IMR-90 (cell line): ENCODE data around the gene SNTG2. TPM values are rescaled to one million over a fixed set of nuclear protein-coding genes. Genes with fewer than 3 reads are reported as not detected.

ENCODE experiments used
- ATAC-seq: fragments of 200-7000 bp; cut with Tn5 transposase; 2 replicates; pipeline ENCODE4 v1.9.1; 2020; ENCODE audit warnings: low read depth, mild to moderate bottlenecking, moderate library complexity
- BruUV-seq: library from RNA; stranded (reverse); fragments of 400-500 nt; replicated peaks from 2 replicates; lab custom pipeline; 2021; lab: Mats Ljungman, UMichigan
- CTCF ChIA-PET: fragments of 300-600 bp; formaldehyde crosslinking; extraction: SDS; loops from one replicate; lab custom pipeline; 2021; ENCODE audit warnings: antibody characterized with exemption; lab: Yijun Ruan, JAX
- POLR2A ChIA-PET: fragments of 300-600 bp; sonication (Branson Sonifier 250); formaldehyde crosslinking; loops from one replicate; lab custom pipeline; 2022; ENCODE audit warnings: antibody characterized with exemption; ENCODE audit not compliant: unreplicated experiment; lab: Charles Lee
- DNase-seq: peaks from one replicate; pipeline ENCODE4 v3.0.0; 2013
- H2AFZ ChIP-seq: replicated peaks from 2 replicates; pipeline ENCODE3; 2013; ENCODE audit warnings: low read length, mild to moderate bottlenecking; ENCODE audit not compliant: poor library complexity
- H2AK5ac ChIP-seq: 2 replicates; pipeline ENCODE4 v1.6.1; 2013; ENCODE audit warnings: low read depth, low read length, inconsistent platforms
- H2AK9ac ChIP-seq: replicated peaks from 2 replicates; pipeline ENCODE3; 2013; ENCODE audit warnings: mild to moderate bottlenecking, low read depth, low read length, moderate library complexity; ENCODE audit not compliant: poor library complexity
- H2BK120ac ChIP-seq: 2 replicates; pipeline ENCODE4 v1.6.1; 2013; ENCODE audit warnings: low read depth, low read length, inconsistent platforms
- H2BK15ac ChIP-seq: 3 replicates; pipeline ENCODE4 v1.6.1; 2013; ENCODE audit warnings: low read depth, low read length, inconsistent platforms
- H2BK20ac ChIP-seq: 2 replicates; pipeline ENCODE4 v1.6.1; 2013; ENCODE audit warnings: low read depth, mild to moderate bottlenecking, inconsistent platforms, low read length, moderate library complexity
- H2BK5ac ChIP-seq: 2 replicates; pipeline ENCODE4 v1.6.1; 2013; ENCODE audit warnings: mild to moderate bottlenecking, low read depth, low read length, inconsistent platforms; ENCODE audit not compliant: poor library complexity, severe bottlenecking
- H3K14ac ChIP-seq: replicated peaks from 2 replicates; pipeline ENCODE4 v1.6.1; 2013; ENCODE audit warnings: low read depth, low read length, inconsistent platforms
- H3K18ac ChIP-seq: 2 replicates; pipeline ENCODE4 v1.6.1; 2013; ENCODE audit warnings: low read depth, low read length, control low read depth
- H3K23ac ChIP-seq: 2 replicates; pipeline ENCODE4 v1.6.1; 2013; ENCODE audit warnings: low read depth, low read length, inconsistent platforms
- H3K27ac ChIP-seq: 2 replicates; pipeline ENCODE4 v1.5.1; 2013; ENCODE audit warnings: mild to moderate bottlenecking, control low read depth, low read length; ENCODE audit not compliant: insufficient read depth
- H3K27me3 ChIP-seq: 2 replicates; pipeline ENCODE4 v1.6.1; 2013; ENCODE audit warnings: low read length; ENCODE audit not compliant: control insufficient read depth, insufficient read depth
- H3K36me3 ChIP-seq: 2 replicates; pipeline ENCODE4 v1.6.1; 2013; ENCODE audit warnings: low read length, mixed read lengths; ENCODE audit not compliant: control insufficient read depth, insufficient read depth
- H3K4ac ChIP-seq: 2 replicates; pipeline ENCODE4 v1.6.1; 2013; ENCODE audit warnings: low read depth, low read length, inconsistent platforms
- H3K4me1 ChIP-seq: 2 replicates; pipeline ENCODE4 v1.6.1; 2013; ENCODE audit warnings: low read length, mixed read lengths; ENCODE audit not compliant: control insufficient read depth, insufficient read depth
- H3K4me2 ChIP-seq: 2 replicates; pipeline ENCODE4 v1.6.1; 2013; ENCODE audit warnings: low read depth, mild to moderate bottlenecking, control low read depth, low read length, moderate library complexity
- H3K4me3 ChIP-seq: 2 replicates; pipeline ENCODE4 v1.5.1; 2013; ENCODE audit warnings: low read depth, mild to moderate bottlenecking, control low read depth, low read length, moderate library complexity; ENCODE audit not compliant: insufficient read depth
- H3K56ac ChIP-seq: 2 replicates; pipeline ENCODE4 v1.6.1; 2013; ENCODE audit warnings: low read length, inconsistent platforms; ENCODE audit not compliant: insufficient read depth; ENCODE audit errors: extremely low read depth
- H3K79me1 ChIP-seq, 2 experiments: 2 replicates each; pipeline ENCODE4 v1.6.1; 2013; ENCODE audit warnings: low read length in 2 of 2, inconsistent platforms in 1 of 2, low read depth in 1 of 2
- H3K9ac ChIP-seq: 2 replicates; pipeline ENCODE4 v1.6.1; 2013; ENCODE audit warnings: low read depth, low read length, control low read depth
- H3K9me1 ChIP-seq: 2 replicates; pipeline ENCODE4 v1.6.1; 2013; ENCODE audit warnings: low read length, inconsistent platforms; ENCODE audit not compliant: insufficient read depth
- H3K9me3 ChIP-seq: 2 replicates; pipeline ENCODE4 v1.6.1; 2013; ENCODE audit warnings: low read length; ENCODE audit not compliant: control insufficient read depth, insufficient read depth
- H4K20me1 ChIP-seq: 2 replicates; pipeline ENCODE4 v1.6.1; 2013; ENCODE audit warnings: low read length, inconsistent platforms; ENCODE audit not compliant: insufficient read depth
- H4K5ac ChIP-seq: 2 replicates; pipeline ENCODE4 v1.6.1; 2013; ENCODE audit warnings: mild to moderate bottlenecking, low read depth, low read length, control low read depth
- H4K8ac ChIP-seq, 2 experiments: 2 replicates each; pipeline ENCODE4 v1.6.1; 2013; ENCODE audit warnings: low read depth in 2 of 2, low read length in 2 of 2, control low read depth in 1 of 2, inconsistent platforms in 1 of 2
- H4K91ac ChIP-seq: 2 replicates; pipeline ENCODE4 v1.6.1; 2013; ENCODE audit warnings: low read depth, low read length, inconsistent platforms; ENCODE audit not compliant: insufficient read depth
- CHD1 ChIP-seq: IDR thresholded peaks from 2 replicates; pipeline ENCODE4 v1.6.1; 2012; ENCODE audit warnings: low read depth, low read length, improper control_type of control experiment
- FOS ChIP-seq: fragments of 150-350 bp; IDR thresholded peaks from 2 replicates; pipeline ENCODE4 v1.6.1; 2016; ENCODE audit warnings: low read depth, low read length
- MAFK ChIP-seq: IDR thresholded peaks from 2 replicates; pipeline ENCODE4 v1.6.1; 2012; ENCODE audit warnings: low read depth, low read length, improper control_type of control experiment
- NFE2L2 ChIP-seq: fragments of 150-350 bp; IDR thresholded peaks from 2 replicates; pipeline ENCODE4 v1.6.1; 2016; ENCODE audit warnings: low read depth, mild to moderate bottlenecking, low read length
- POLR2A ChIP-seq: IDR thresholded peaks from 2 replicates; pipeline ENCODE4 v1.6.1; 2012; ENCODE audit warnings: mild to moderate bottlenecking, low read depth, low read length
- RAD21 ChIP-seq: IDR thresholded peaks from 2 replicates; pipeline ENCODE4 v1.6.1; 2012; ENCODE audit warnings: low read length, improper control_type of control experiment
- RCOR1 ChIP-seq: IDR thresholded peaks from 2 replicates; pipeline ENCODE4 v1.6.1; 2012; ENCODE audit warnings: mild to moderate bottlenecking, low read length, improper control_type of control experiment; ENCODE audit not compliant: insufficient replicate concordance
- RFX5 ChIP-seq: IDR thresholded peaks from 2 replicates; pipeline ENCODE4 v1.8.0; 2012; ENCODE audit warnings: low read depth, mild to moderate bottlenecking, low read length, moderate library complexity
- SMC3 ChIP-seq: fragments of 150-350 bp; IDR thresholded peaks from 2 replicates; pipeline ENCODE4 v1.6.1; 2016; ENCODE audit warnings: low read depth, mild to moderate bottlenecking, antibody characterized with exemption, low read length, moderate library complexity
- WGBS, 2 experiments: methylation state at CpG; one replicate each; pipeline versions ENCODE4 v1.1.5 to v1.1.7; 2013; ENCODE audit warnings: missing lambda C conversion rate in 2 of 2; ENCODE audit not compliant: insufficient read length in 1 of 2; ENCODE audit errors: extremely low coverage in 2 of 2; 5-methylcytosine and 5-hydroxymethylcytosine counted together
- dilution Hi-C: fragments of 300-500 bp; cut with HindIII; formaldehyde crosslinking; loops from one replicate; pipeline ENCODE4 v1.14.3; 2018; ENCODE audit warnings: low sequenced_read_pairs; ENCODE audit not compliant: unreplicated experiment
- in situ Hi-C: fragments of 300-500 bp; cut with MboI; formaldehyde crosslinking; loops from 3 replicates; pipeline ENCODE4 v1.14.3; 2019; ENCODE audit warnings: low sequenced_read_pairs, inconsistent platforms, mixed read lengths
- intact Hi-C: fragments of 100-400 bp; cut with micrococcal nuclease; formaldehyde crosslinking; loops from 2 replicates; pipeline ENCODE4 v1.10.0; 2022
- polyA plus RNA-seq, 3 experiments: library from polyadenylated mRNA; depleted of rRNA; stranded (reverse); fragments of >200 nt; gene quantifications; 2 replicates each; pipeline ENCODE4 v1.2.3, GENCODE V29; 2012; ENCODE audit warnings: low replicate concordance in 1 of 3
- total RNA-seq: library from RNA; depleted of rRNA; stranded (reverse); fragments of >200 nt; gene quantifications from 2 replicates; pipeline ENCODE4 v1.2.3, GENCODE V29; 2012
- TF ChIP-seq, protein P1 (sequence below): conservative IDR thresholded peaks from 2 replicates; pipeline ENCODE4 v1.5.1; 2012; ENCODE audit warnings: mild to moderate bottlenecking, low read depth, low read length, improper control_type of control experiment
- TF ChIP-seq, protein P2 (sequence below): fragments of 150-350 bp; IDR thresholded peaks from 2 replicates; pipeline ENCODE4 v1.6.1; 2017; ENCODE audit warnings: mild to moderate bottlenecking, antibody characterized with exemption, low read length, low read depth

The SNTG2 gene
- total and polyA plus RNA-seq, 2 of the 4 experiments (the other 2 are of a cell fraction): under 0.01 to 0.17 TPM

DNA sequence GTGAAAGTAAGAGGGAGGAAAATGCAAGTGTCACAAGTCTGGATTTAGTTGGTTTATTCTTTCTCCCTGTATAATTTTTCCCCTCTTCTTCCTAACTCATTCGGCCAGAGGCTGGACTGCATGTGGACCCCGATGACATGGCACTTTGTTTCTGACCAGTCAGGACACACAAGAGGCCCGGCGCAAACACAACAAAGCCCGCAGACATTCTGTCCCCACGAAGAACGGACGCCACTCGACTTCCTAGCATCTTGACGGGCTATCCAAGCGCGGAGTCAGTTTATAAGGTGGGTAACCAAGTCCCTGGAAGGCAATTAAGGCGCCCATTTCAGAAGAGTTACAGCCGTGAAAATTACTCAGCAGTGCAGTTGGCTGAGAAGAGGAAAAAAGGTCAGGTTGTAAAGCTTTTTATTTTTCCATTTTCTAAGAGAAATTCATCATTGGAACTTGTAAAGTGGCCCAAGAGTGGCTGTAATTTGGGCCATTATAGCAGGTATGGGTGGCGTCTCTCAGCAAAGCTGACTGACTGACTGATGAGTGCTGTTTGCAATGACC lies 462.6 kb downstream of the SNTG2 start, which contains the start of gene TPO:
TSS of gene TPO (plus strand) at position 308 of the 555 bp plus-strand sequence. CDS start 946 bp downstream, outside the sequence.
- no peaks in the 10 kb centered on the region for H3K79me1 ChIP-seq
- H3K14ac ChIP-seq: no peak within 1 kb of the TSS
- POLR2A ChIA-PET: no interaction called here
- H3K4me1 ChIP-seq: no peaks in the 10 kb centered on the region
- CTCF ChIA-PET: no interaction called here
- H3K4me3 ChIP-seq: no peak within 1 kb of the TSS
- no peak within 1 kb of the TSS for H3K9ac ChIP-seq
- TF ChIP-seq MAFK (no peak), SMC3 (no peak), FOS (no peak), POLR2A (no peak), CHD1 (no peak), RFX5 (no peak), NFE2L2 (no peak), RCOR1 (no peak), RAD21 (no peak)
- TF ChIP-seq, protein P1, sequence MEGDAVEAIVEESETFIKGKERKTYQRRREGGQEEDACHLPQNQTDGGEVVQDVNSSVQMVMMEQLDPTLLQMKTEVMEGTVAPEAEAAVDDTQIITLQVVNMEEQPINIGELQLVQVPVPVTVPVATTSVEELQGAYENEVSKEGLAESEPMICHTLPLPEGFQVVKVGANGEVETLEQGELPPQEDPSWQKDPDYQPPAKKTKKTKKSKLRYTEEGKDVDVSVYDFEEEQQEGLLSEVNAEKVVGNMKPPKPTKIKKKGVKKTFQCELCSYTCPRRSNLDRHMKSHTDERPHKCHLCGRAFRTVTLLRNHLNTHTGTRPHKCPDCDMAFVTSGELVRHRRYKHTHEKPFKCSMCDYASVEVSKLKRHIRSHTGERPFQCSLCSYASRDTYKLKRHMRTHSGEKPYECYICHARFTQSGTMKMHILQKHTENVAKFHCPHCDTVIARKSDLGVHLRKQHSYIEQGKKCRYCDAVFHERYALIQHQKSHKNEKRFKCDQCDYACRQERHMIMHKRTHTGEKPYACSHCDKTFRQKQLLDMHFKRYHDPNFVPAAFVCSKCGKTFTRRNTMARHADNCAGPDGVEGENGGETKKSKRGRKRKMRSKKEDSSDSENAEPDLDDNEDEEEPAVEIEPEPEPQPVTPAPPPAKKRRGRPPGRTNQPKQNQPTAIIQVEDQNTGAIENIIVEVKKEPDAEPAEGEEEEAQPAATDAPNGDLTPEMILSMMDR: no peak
- TF ChIP-seq, protein P2, sequence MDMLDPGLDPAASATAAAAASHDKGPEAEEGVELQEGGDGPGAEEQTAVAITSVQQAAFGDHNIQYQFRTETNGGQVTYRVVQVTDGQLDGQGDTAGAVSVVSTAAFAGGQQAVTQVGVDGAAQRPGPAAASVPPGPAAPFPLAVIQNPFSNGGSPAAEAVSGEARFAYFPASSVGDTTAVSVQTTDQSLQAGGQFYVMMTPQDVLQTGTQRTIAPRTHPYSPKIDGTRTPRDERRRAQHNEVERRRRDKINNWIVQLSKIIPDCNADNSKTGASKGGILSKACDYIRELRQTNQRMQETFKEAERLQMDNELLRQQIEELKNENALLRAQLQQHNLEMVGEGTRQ: no peak
- no peaks in the 10 kb centered on the region for H3K36me3 ChIP-seq
- no peak within 1 kb of the TSS for H2AK9ac ChIP-seq
- no peaks in the 10 kb centered on the region for H4K20me1 ChIP-seq
- H3K56ac ChIP-seq: no peak within 1 kb of the TSS
- no peak within 1 kb of the TSS for H3K18ac ChIP-seq
- H3K27me3 ChIP-seq: no peaks in the 10 kb centered on the region
- no peak within 1 kb of the TSS for H4K91ac ChIP-seq
- no peak within 1 kb of the TSS for H4K5ac ChIP-seq
- H3K9me1 ChIP-seq: no peaks in the 10 kb centered on the region
- no peak for DNase-seq
- no peak within 1 kb of the TSS for H2BK20ac ChIP-seq
- H3K9me3 ChIP-seq: peaks cover 19% of the 10 kb centered on the region
- ATAC-seq: no peak
- no peak within 1 kb of the TSS for H3K23ac ChIP-seq
- no peak within 1 kb of the TSS for H4K8ac ChIP-seq
- no peak within 1 kb of the TSS for H2AFZ ChIP-seq
- dilution Hi-C loops: no loop called here
- no peak within 1 kb of the TSS for H3K4me2 ChIP-seq
- no TSS peak for BruUV-seq
- no peak within 1 kb of the TSS for H3K27ac ChIP-seq
- H2BK15ac ChIP-seq: no peak within 1 kb of the TSS
- no peak within 1 kb of the TSS for H3K4ac ChIP-seq
- WGBS, 2 experiments: 80% methylated on average over 1 of the region's 15 CpGs; no CpG with 5 or more reads in 1 of the 2 experiments
- intact Hi-C loops: no loop called here
- no peak within 1 kb of the TSS for H2BK120ac ChIP-seq
- no peak within 1 kb of the TSS for H2AK5ac ChIP-seq
- H2BK5ac ChIP-seq: no peak within 1 kb of the TSS
- in situ Hi-C loops: no loop called here
